HG03095 (cell line): ENCODE data around the gene F13A1.

Experiments
- ATAC-seq: cut with Tn5 transposase; IDR thresholded peaks from one replicate; pipeline ENCODE4 v1.9.1; 2021; ENCODE audit warnings: moderate library complexity; ENCODE audit not compliant: unreplicated experiment

Gene F13A1

DNA sequence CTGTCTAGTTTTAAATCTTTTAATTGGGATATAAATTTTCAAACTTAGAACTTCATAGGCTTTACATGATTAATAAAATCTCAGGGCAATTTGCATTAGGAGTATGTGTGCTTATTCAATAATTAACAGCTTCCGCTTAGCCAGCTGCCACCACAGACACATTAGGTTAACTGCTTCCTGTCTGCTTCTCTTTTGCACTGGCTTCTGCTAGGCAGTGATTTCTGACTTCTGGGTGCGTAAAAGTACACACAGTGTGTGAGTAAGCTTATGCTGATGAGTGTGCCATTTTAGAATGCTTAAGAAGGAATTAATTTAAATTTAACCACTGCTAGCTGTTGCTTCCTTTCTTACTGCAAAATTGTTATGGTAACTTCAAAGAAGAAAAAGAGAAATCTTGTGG lies 73.9 kb downstream of the F13A1 start:
- ATAC-seq = peak; percentile 77

DNA sequence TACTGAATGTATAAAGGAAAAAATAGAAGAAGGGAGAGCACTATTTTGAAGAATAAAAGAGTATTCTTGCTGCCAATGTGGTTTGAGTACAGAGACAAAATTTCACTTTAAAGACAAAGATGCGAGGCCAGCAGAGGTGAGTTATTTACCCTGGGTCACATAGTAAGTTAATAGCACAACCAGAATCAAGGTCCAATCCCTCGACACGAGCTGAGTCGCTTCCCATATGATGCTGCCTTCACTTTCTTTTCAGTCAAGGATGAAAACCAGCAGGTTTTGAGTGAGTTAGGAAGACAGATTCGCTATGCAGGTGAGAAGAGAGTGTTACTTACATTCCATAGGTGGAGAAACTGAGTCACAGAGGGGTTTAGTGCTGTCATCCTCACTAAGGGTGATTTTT lies 75.8 kb downstream of the F13A1 start:
- no peak for ATAC-seq

DNA sequence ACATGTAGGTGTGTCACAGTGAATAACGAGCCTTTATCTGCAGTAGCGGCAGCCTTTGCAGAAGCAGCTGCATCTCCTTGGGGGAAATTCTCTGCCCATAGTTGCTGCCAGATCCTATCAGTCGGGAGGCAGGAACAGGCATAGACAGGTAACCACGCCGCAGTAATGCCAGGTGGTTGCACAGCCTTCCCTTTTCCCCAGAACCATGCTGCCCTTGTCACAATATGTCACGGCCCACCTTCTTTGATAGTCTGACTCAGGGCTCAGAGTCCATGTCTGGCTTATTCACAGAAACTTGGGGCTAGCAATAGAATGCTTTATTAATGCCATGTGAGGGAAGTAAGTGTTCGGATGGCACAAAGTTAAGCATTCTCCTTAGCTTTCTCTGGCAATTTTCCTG lies 76.6 kb downstream of the F13A1 start:
- no peak for ATAC-seq

DNA sequence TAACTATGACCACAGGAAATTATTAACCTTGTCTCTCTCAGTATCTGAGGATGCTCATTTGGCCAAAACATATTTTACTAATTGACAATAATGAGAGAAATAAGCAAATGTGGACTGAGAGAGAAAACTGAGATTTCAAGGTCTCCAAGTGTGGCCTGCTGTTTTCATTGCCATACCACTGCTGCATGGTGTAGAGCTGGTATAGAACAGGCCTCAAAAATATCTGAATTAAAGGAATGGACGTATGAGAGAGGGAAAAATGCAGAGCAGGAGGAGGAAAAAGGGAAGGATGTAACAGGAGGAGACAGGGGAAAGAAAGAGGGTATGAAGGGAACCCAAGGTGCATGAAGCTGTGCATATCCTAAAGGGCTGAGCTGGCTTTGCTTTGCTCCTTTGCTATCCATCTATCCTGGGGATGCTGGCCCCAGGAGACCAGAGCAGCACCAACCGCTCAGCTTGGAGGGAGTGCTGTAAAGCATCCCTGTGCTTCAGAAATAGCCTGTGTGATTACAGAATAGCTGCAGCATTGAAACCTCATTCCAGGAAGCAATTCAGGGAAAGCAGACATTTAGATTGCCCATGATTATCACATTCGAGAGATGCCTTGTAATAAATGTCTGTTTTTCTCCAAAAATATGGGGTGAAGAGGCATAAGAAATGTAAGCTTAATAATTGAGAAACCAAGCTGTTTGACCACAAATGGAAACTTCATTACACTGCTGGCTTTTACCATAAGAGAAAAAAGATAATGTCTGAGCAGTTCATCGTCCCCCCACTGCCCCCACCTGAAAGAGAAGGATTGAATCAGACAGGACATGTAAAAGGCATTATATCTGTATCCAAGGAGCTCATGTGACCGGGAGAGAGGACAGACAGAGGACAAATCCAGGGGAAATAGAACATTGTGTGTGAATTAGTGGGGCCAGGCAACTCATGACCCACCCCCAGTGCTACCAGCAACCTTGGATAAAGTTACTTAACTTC lies 80.6 kb downstream of the F13A1 start:
- no peak for ATAC-seq

DNA sequence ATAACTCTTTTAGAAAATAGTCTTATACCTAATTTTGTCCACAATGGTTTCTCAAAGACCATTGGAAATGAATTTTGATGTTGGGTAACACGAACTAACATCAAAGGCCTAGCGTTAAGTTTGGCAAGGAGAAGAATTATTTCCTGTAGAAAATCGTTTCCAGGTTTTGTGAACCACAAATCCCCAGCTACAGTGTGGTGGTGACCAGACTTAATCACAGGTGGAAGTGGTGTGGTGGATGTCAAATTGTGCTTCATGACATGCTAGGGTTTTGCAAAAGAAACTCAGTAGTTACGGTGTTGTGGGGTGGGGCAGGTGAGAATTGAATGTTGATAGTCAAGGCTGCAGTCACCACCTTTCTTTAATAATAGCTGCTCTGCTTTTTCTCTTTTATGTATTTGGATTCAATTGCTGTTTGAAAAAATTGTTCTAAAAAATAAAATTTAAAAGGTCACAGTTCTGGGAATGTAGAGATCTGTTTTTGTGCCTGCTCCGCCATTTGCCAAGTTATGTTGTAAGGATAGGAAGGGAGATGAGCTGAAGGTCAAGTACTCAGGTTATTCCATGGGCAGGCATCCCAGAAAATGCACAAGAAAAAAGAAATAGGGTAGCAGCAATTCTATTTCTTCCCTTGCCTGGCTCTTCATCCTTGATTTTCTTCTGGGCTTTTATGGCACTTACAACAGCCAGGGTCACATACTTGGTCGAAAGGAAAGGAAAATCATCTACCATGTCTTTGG lies 83.6 kb downstream of the F13A1 start:
- ATAC-seq = no peak

DNA sequence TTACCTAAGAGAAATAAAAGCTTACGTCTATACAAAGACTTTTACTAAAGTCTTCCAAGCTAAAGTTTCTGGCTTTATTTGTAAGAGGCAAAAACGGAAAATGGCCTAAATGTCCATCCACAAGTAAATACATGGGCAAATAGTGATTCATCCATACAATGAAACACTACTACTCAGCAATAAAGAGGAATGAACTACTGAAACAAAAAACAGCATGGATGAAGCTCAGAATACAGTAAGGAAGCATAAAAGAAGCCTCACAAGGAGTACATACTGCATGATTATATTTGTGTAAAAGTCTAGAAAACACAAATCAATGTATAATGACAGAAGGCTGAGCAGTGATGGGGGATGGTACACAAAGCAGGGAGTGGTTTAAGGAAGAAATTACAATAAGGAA lies 84.7 kb downstream of the F13A1 start:
- ATAC-seq = no peak

DNA sequence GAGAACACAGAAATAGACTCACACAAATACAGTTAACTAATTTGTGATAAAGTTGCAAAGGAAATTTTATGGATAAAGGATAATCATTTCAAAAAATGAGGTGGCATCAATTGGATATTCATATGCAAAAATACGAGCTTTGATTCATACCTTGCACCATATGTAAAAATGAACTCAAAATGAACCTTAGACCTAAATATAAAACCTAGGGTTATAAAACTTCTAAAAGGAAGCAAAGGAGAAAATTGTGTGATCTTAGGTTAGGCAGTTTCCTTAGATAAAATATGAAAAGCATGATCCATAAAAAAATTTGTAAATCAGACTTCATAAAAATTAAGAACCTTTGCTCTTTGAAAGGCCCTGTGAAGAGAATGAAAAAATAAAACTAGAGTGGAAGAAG lies 85.5 kb downstream of the F13A1 start:
- no peak for ATAC-seq

DNA sequence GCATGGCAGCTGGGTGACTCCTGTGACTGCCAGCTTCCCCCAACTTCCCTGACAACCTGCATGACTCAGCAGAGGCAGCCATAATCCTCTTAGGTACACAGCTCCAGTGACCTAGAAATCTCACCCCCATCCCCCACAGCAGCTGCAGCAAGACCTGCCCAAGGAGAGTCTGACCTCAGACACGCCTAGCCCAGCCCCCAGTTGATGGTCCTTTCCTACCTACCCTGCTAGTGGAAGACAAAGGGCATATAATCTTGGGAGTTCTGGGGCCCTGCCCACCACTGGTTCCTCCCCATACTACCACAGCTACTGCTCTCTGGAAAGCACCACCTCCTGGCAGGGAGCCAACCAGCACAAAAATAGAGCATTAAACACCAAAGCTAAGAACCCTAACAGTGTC lies 90.2 kb downstream of the F13A1 start:
- no peak for ATAC-seq

DNA sequence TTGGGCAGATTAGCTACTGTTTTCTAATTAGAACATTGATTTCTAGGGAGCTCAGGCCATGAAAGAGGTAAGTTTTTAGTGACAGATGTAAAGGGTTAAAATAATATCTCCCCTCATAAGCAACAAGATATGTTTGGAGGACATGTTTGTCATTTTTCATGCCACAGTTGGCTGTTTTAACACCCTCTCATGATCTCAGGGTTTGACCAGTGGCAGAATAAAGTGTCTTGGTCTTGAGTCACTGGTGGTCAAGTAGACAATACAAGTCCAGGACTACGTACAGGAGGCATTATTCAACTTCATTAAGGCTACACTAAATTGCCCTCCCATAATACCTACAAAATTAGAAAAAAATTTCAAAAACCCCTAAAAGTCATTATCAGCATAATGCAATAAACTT lies 92.6 kb downstream of the F13A1 start:
- no peak for ATAC-seq

DNA sequence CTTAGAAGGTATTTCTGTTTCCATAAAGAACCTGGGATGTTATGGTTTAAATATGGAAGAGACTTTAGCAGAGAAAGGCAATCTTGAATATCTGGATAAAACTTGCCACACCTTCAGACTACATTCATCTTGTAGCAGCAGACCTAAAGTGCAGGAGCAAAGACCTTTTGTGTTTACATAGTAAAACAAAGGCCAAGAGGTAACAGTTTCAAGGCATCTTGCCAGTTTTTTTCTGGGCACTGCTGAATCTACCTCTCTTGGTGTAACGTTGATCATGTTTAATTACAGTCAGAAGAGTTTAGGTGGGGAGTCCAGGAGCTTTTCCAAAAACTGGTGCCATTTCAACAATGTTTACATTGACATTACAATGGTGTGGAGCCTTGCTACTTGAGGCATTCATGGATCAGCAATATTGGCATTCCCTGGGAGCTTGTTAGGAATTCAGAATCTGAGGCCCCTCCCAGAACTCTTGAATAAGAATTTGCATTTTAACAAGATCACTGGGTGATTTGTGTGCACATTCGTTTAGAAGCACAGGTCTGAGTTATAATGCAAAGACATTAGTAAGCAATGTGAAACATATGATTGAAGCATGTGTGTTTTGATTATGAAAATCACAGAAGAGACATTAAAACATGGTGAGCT lies 94.5 kb downstream of the F13A1 start:
- no peak for ATAC-seq

DNA sequence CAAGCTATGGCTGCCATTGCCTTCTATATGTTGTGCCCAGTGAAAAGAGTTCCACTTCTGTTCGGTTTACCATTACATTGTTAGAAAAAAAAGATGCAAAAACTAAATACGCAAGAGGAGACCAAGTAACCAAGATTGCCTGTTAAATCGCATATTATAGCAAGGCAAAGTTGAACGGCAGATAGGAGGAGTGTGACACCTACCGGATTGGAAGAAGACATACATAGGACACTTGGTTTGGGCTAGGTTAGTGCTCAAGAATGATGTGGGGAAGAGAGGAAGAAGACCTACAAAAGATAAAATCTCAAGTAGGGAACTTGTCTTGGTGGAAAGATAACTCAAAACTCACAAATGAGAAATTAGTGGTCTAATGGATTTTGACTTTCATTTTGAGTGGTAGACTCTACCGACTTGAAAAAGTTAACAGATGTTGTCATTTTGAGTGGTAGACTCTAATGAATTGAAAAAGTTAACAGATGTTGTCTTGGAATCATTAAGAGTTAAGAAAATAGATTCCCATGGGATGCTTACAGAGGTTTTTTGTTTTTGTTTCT lies 95.5 kb downstream of the F13A1 start:
- no peak for ATAC-seq

DNA sequence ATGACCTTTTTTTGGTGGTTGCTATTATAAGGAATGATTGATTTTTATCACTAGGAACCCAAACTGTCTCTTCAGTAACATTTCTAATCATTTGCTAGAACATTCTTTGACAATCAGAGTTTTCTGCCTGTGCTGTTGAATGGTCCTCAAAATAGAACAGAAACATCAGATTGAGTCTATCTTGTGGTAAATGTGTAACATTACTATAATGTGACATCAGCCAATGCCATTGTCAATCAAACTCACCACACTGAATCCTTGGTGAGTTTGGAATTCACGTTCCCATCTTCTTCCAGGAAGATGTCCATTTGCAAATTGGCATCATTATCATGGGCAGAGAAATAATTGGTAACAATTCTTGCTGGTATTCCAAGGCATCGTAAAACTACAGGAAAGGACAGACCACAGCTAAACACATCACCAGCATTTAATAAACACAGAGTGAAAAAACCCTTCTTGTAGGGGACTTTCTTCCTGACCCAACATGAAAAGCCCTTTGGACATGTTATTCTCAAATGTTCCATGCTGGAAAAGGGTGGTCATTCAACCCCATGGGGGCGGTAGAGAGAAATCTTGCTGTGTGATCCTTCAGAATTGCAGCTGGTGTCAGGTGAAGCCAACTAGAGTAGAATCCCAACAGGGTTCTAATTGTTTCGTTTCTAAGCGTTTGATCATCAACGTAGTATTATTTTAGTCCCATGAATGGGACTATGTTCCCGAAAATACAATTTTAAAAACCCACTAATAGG lies 98.5 kb downstream of the F13A1 start:
- ATAC-seq = no peak

DNA sequence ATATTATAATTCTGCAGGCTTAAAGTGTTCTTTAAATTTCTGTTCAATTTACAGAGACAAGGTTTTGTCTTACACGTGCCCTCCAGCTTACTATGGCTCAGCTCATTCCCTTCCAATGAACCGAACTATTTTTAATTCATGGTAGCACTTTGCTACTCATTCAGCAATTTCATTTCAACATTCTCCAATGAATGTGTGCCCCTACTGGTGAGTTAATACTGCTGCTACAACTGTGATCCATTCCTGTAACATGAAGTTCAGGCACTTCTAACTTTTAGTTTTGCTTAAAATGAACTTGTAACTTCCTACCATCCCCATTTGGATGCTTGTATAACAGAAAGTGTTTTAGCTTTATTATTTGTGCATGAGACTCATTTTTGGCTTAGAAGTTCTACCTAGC lies 99.7 kb downstream of the F13A1 start:
- no peak for ATAC-seq

DNA sequence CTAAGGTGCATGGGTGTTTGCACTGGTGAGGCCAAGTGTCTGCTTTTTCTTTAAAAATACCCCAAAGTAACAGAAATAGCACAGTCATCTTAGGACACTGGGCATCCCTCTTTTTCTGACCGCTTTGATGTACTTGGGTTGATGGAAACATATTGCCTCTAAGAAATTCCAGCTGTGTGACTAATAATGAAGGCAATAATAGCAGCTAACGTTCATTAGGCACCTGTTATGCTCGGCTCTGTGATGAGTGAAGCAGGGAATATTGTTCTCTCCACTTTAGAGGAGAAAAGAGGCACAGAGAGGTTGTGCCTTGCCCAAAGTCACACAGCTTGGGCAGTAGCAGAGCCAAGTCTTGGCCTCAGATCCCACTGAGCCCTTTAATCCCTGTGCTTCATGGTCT lies 100.7 kb downstream of the F13A1 start:
- no peak for ATAC-seq

DNA sequence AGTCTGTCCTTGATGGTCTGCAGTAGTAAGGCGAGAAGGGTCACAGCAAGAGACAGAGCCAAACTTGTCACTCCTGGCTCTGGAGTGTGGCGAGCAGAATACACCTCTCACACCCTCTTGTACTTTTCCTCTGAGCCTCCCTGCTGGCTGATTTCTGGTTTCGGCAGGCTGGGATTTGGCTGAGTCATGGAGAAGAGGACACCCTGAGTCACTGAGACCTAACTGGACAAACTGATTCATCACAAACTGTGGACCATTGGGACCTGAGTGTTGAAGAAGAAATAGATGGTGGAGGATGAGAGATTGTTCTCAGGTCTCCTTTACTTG lies 101.7 kb downstream of the F13A1 start:
- no peak for ATAC-seq

DNA sequence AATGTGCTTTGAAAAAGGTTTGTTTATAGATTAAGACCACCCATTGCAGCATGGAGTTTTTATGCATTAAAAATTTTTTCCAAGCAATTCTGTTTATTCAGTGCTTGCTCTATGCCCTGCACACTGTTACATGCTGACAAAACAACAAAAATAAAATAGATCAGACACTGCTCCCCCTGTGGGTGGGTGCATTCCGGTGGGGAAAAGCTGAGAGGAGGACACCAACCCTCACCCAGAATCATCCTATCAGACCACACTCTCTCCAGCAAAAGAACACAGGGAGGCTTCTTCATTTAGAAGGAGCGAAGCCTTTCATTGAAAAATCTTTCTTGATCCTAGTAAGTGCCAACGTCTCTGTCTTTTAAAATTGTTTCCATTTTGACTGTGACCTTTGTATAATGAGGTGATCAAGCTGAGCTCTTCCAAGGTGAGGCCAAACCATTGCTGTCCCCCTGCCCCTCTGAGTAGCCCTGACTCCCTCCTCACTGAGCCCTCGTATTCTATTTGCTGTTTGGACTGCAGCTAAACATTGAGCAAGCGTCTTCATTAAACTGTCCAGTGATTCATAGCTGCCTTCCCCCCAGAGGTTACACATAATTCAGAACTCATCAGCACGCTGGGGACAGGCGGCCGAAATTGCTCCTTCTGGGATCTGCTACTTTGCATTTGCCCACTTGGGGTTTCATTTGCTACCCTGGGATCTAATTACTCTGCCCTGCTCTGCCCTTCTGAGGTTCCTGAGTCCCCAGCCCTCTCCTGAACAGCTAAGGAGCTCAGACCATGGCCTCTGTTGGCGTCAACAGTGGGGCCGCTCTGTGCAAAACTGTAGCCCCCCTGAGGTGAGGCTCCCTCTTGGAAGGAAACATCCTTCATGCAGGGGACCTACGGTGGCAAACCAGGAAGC lies 102.4 kb downstream of the F13A1 start:
- no peak for ATAC-seq

DNA sequence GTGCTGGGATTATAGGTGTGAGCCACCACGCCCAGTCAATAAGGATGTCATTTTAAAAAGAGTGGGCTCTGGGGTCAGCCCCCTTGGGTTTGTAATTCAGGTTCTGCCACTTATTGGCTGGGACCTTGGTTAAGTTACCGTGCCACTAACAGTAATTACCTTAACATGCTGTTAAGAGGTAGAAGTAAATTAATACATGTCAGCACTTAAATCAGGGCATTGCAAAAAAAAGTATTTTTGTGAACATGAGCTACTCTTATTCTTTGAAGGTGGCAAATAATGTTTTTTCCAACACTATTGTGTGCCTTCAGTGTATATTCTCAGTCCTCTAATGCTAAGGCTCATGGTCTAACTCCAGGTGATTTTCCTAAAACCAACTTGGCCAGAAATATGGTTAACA lies 109.5 kb downstream of the F13A1 start:
- no peak for ATAC-seq

DNA sequence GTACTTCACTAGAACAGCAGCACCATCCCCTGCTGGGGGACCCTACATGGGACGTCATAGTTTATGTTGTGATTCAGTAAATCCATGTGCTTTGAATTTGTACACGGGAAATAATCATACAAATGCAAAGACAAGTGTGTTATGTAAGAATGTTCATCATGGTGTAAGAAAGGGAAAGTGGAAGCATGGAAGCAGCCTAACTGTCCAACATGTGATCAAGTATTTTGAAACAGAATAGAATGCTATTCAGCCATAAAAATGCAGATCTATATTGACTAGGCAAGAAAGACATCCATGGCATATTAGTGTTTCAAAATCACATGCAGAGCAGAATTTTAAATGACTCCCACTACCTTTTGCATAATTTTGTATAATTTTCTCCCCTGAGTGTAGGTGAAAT lies 117.6 kb downstream of the F13A1 start:
- no peak for ATAC-seq

DNA sequence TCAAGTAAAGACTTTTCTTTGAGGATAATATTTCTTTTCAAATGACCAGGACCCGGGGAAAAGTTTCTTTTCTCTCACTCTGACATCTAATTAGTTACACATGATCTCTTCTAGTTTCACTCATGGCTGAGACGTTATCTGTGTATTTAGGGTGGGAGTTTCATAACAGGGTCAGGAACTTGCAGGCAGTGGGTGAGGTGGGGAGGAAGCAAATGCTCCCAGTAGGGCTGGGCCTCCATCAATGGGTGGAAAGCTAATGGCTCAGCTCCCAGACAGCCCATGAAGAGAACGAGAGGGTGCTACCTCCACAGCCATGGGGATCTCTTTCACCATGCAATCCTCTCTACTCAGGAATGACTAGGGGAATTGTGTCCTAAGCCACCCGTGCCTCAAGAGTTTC lies 119.3 kb downstream of the F13A1 start:
- no peak for ATAC-seq

DNA sequence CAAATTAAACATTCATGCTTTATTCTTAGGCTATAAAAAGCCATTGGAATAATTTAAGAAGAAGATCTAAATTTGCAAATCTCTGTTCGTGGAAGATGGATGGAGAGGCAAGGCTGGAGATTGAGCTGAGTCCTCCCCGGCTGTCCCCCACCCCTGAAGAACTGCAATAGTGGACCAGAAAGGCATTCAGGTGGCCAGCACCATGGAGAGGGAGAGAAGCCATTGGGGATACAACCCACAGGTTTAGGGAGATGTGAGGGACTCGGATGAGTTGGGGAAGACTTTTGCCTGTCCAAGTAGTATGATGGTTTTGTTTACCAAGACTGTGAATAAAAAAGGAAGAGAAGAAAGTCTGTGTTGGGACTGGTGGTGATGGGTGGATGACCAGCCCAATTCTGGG lies 120.8 kb downstream of the F13A1 start:
- no peak for ATAC-seq
